Measurements from ENCODE around the gene HHAT. TPM values are rescaled to one million over a fixed set of nuclear protein-coding genes. Genes with fewer than 3 reads are reported as not detected.
A peak's percentile ranks its signal among the peaks of the same experiment; 100 is the strongest.

The HHAT gene
- total RNA-seq, 1 donor from 2014 or later, result 6.9 TPM

GRCh38 chr1:210358626-210359025, 29.9 kb downstream of the HHAT start:
- Mint-ChIP-seq H3K4me1 (peaks cover 13% of the 10 kb centered on the region), H3K9me3 (no peaks in the 10 kb centered on the region), H3K36me3 (ENCODE audit: low read depth) (no peaks in the 10 kb centered on the region), H3K27ac (ENCODE audit: unreplicated experiment) (no peak overlapping the region), H3K27me3 (ENCODE audit: low read depth) (no peaks in the 10 kb centered on the region), H3K4me3 (no peak overlapping the region)
- TF ChIP-seq CTCF (conservative IDR thresholded peaks at IDR 0.05), result no peak
- no peak for DNase-seq (ENCODE audit: low read depth, low spot score)

- no peaks in the 10 kb centered on the region for H3K36me3 Mint-ChIP-seq (ENCODE audit: low read depth)
- DNase-seq (ENCODE audit: low read depth, low spot score), result no peak
- H3K9me3 Mint-ChIP-seq, result no peaks in the 10 kb centered on the region
- H3K27ac Mint-ChIP-seq (ENCODE audit: unreplicated experiment), result no peak overlapping the region
- no peaks in the 10 kb centered on the region for H3K27me3 Mint-ChIP-seq (ENCODE audit: low read depth)
- no peak for TF ChIP-seq CTCF (conservative IDR thresholded peaks at IDR 0.05)
- H3K4me3 Mint-ChIP-seq, result no peak overlapping the region
- H3K4me1 Mint-ChIP-seq, result peaks cover 18% of the 10 kb centered on the region
Observed at GRCh38 chr1:210359255-210359654, 30.6 kb downstream of the HHAT start.

GRCh38 chr1:210360852-210361477, 32.3 kb downstream of the HHAT start:
- H3K27ac Mint-ChIP-seq (ENCODE audit: unreplicated experiment), result no peak overlapping the region
- H3K4me1 Mint-ChIP-seq, result peaks cover 26% of the 10 kb centered on the region
- TF ChIP-seq CTCF (conservative IDR thresholded peaks at IDR 0.05), result peak; percentile 79
- DNase-seq (ENCODE audit: low read depth, low spot score), result no peak
- H3K4me3 Mint-ChIP-seq, result no peak overlapping the region
- H3K36me3 Mint-ChIP-seq (ENCODE audit: low read depth), result no peaks in the 10 kb centered on the region
- no peaks in the 10 kb centered on the region for H3K27me3 Mint-ChIP-seq (ENCODE audit: low read depth)
- H3K9me3 Mint-ChIP-seq, result no peaks in the 10 kb centered on the region

GRCh38 chr1:210361665-210362064, 33.0 kb downstream of the HHAT start:
- DNase-seq (ENCODE audit: low read depth, low spot score), result no peak
- no peak for TF ChIP-seq CTCF (conservative IDR thresholded peaks at IDR 0.05)
- peaks cover 28% of the 10 kb centered on the region for H3K4me1 Mint-ChIP-seq
- no peak overlapping the region for H3K4me3 Mint-ChIP-seq
- H3K27ac Mint-ChIP-seq (ENCODE audit: unreplicated experiment), result peak overlapping the region; percentile 70
- H3K9me3 Mint-ChIP-seq, result no peaks in the 10 kb centered on the region
- no peaks in the 10 kb centered on the region for H3K36me3 Mint-ChIP-seq (ENCODE audit: low read depth)
- no peaks in the 10 kb centered on the region for H3K27me3 Mint-ChIP-seq (ENCODE audit: low read depth)

GRCh38 chr1:210362526-210362925, 33.8 kb downstream of the HHAT start:
- DNase-seq (ENCODE audit: low read depth, low spot score), result no peak
- Mint-ChIP-seq H3K4me3 (no peak overlapping the region), H3K4me1 (peaks cover 31% of the 10 kb centered on the region), H3K27me3 (ENCODE audit: low read depth) (no peaks in the 10 kb centered on the region), H3K9me3 (no peaks in the 10 kb centered on the region), H3K36me3 (ENCODE audit: low read depth) (no peaks in the 10 kb centered on the region), H3K27ac (ENCODE audit: unreplicated experiment) (no peak overlapping the region)
- no peak for TF ChIP-seq CTCF (conservative IDR thresholded peaks at IDR 0.05)

Measured in neural crest cell (in vitro differentiated cells).